Body of pancreas (tissue), 4 donors: ENCODE data around the gene CTDSPL2. TPM values are rescaled to one million over a fixed set of nuclear protein-coding genes. Genes with fewer than 3 reads are reported as not detected.

ENCODE experiments used
- ATAC-seq: fragments of 150-250 bp; one replicate; pipeline ENCODE4 v1.9.1; 2016
- DNase-seq, 4 donors: peaks; one replicate each; pipeline ENCODE4 v3.0.0-alpha.2; 2019
- H3K27ac ChIP-seq, 4 donors: fragments of 200-600 bp; sonication (generic); 1 replicate in 3 of 4; 2 replicates in 1 of 4; pipeline versions ENCODE4 v1.5.1 to v1.6.1; 2016 to 2019; ENCODE audit warnings: mild to moderate bottlenecking in 1 of 4, mixed read lengths in 1 of 4, moderate library complexity in 1 of 4
- H3K27me3 ChIP-seq, 2 donors: fragments of 200-600 bp; sonication (generic); one replicate each; pipeline ENCODE4 v1.6.0; 2016; ENCODE audit warnings: mild to moderate bottlenecking in 1 of 2
- H3K36me3 ChIP-seq, 2 donors: fragments of 200-600 bp; sonication (generic); replicated peaks in 1 of 2; 2 replicates each; pipeline ENCODE4 v1.5.1; 2016; ENCODE audit warnings: low read depth in 2 of 2; ENCODE audit not compliant: insufficient read depth in 1 of 2
- H3K4me1 ChIP-seq: fragments of 200-600 bp; sonication (generic); one replicate; pipeline ENCODE4 v1.6.0; 2016
- H3K4me3 ChIP-seq, 2 donors: fragments of 200-600 bp; sonication (generic); 1 replicate in 1 of 2; 2 replicates in 1 of 2; pipeline ENCODE4 v1.5.1; 2016 to 2019
- H3K9me3 ChIP-seq, 3 donors: fragments of 200-600 bp; sonication (generic); 1 replicate in 2 of 3; 2 replicates in 1 of 3; pipeline ENCODE4 v1.5.1; 2016
- POLR2A ChIP-seq, 3 donors: fragments of 450-650 bp; IDR thresholded peaks; one replicate each; pipeline ENCODE4 v1.6.1; 2016; ENCODE audit warnings: antibody characterized with exemption in 3 of 3, mild to moderate bottlenecking in 2 of 3
- WGBS, 2 donors: methylation state at CpG; one replicate each; pipeline ENCODE4 v1.1.5; 2017; 5-methylcytosine and 5-hydroxymethylcytosine counted together
- intact Hi-C: fragments of 100-400 bp; cut with DNase I; formaldehyde crosslinking; loops from one replicate; pipeline ENCODE4 v1.15.1; 2023
- total RNA-seq, 2 donors: library from RNA; depleted of rRNA; stranded (reverse); fragments of >200 nt; gene quantifications; one replicate each; pipeline ENCODE4 v1.1.0, GENCODE V29; 2016
- TF ChIP-seq, protein P1 (sequence below), 7 experiments: fragments of 450-650 bp in 4 of 7; fragments of 200-600 bp in 3 of 7; sonication (generic) in 3 of 7; IDR thresholded peaks; one replicate each; pipeline ENCODE4 v1.5.1; 2016 to 2019; ENCODE audit warnings: antibody characterized with exemption in 7 of 7

CTDSPL2 gene
- total RNA-seq, 2 donors from 2014 or later, result 5.3 to 10.9 TPM

DNA sequence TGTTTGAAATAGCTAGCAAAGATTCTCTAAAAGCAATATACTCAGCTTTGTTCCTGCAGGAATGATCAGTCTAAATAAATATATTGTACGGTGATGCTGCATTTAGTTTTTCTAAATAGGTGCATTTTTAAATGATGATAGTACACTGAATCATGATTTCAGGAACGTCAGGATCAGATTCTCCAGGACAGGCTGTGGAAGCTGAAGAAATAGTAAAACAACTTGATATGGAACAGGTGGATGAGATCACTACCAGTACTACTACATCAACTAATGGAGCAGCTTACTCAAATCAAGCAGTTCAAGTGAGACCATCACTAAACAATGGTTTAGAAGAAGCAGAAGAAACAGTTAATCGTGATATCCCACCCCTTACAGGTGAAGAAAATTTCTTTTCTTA, 63.2 kb downstream of the CTDSPL2 start:
- Histone ChIP-seq H3K4me1 (no peaks in the 10 kb centered on the region), H3K4me3 (no peak overlapping the region), H3K27me3 (no peaks in the 10 kb centered on the region), H3K27ac (no peak overlapping the region), H3K9me3 (no peaks in the 10 kb centered on the region), H3K36me3 (peaks cover 0 to 7% of the 10 kb centered on the region in 2 donors)
- ATAC-seq, result no peak
- intact Hi-C loops, result no loop called here
- no peak for TF ChIP-seq POLR2A (IDR thresholded peaks at IDR 0.05)
- TF ChIP-seq, protein P1, sequence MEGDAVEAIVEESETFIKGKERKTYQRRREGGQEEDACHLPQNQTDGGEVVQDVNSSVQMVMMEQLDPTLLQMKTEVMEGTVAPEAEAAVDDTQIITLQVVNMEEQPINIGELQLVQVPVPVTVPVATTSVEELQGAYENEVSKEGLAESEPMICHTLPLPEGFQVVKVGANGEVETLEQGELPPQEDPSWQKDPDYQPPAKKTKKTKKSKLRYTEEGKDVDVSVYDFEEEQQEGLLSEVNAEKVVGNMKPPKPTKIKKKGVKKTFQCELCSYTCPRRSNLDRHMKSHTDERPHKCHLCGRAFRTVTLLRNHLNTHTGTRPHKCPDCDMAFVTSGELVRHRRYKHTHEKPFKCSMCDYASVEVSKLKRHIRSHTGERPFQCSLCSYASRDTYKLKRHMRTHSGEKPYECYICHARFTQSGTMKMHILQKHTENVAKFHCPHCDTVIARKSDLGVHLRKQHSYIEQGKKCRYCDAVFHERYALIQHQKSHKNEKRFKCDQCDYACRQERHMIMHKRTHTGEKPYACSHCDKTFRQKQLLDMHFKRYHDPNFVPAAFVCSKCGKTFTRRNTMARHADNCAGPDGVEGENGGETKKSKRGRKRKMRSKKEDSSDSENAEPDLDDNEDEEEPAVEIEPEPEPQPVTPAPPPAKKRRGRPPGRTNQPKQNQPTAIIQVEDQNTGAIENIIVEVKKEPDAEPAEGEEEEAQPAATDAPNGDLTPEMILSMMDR (IDR thresholded peaks at IDR 0.05), result no peak
- DNase-seq, result no peak
- WGBS, 2 donors, result 81 to 82% methylated on average over 3 of the region's 3 CpGs

DNA sequence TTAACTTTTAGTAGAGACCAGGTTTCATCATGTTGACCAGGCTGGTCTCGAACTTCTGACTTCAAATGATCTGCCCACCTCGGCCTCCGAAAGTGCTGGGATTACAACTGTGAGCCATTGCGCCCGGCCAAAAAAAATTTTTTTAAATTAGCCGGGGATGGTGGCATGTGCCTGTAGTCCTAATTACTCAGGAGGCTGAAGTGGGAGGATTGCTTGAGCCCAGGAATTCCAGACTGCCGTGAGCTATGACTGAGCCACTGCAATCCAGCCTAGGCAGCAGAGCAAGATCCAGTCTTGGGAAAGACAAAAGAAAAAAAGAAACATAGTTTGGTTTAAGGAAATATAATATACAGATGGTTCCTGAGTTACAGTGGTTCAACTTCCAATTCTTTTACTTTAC, 64.6 kb downstream of the CTDSPL2 start:
- intact Hi-C loops, result no loop called here
- WGBS, 2 donors, result 96 to 98% methylated on average over 5 to 7 of the region's 7 CpGs
- no peaks in the 10 kb centered on the region for H3K9me3 ChIP-seq
- no peaks in the 10 kb centered on the region for H3K27me3 ChIP-seq
- DNase-seq, result no peak
- no peak overlapping the region for H3K4me3 ChIP-seq
- H3K27ac ChIP-seq, result no peak overlapping the region
- no peaks in the 10 kb centered on the region for H3K4me1 ChIP-seq
- peaks cover 0 to 6% of the 10 kb centered on the region in 2 donors for H3K36me3 ChIP-seq
- no peak for TF ChIP-seq POLR2A (IDR thresholded peaks at IDR 0.05)
- ATAC-seq, result no peak

DNA sequence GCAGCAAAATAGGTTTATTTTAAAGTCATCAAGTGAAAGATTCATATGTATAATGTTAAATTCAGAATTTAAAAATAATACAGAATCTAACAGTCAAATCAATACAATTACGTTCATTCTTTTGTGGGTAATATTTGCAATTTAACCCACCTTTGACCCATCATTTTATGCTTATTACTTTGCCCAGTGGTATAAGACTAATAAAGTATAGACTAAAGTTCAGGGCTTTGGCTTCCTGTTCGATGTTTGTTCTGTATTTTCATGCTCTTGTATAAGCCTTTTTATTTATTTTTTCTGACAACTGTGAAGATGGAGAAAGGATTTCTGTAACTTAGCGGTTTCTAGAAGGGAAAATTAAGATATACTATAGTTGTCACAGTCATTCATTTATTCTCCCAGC, 65.2 kb downstream of the CTDSPL2 start:
- TF ChIP-seq POLR2A (IDR thresholded peaks at IDR 0.05), result no peak
- TF ChIP-seq, protein P1 (IDR thresholded peaks at IDR 0.05), result no peak
- Histone ChIP-seq H3K4me3 (no peak overlapping the region), H3K4me1 (no peaks in the 10 kb centered on the region), H3K9me3 (no peaks in the 10 kb centered on the region), H3K27me3 (no peaks in the 10 kb centered on the region), H3K27ac (no peak overlapping the region), H3K36me3 (peaks cover 0 to 4% of the 10 kb centered on the region in 2 donors)
- WGBS, 2 donors, result 68 to 73% methylated on average over 3 of the region's 3 CpGs
- DNase-seq (no peak), ATAC-seq (no peak)
- intact Hi-C loops, result no loop called here

DNA sequence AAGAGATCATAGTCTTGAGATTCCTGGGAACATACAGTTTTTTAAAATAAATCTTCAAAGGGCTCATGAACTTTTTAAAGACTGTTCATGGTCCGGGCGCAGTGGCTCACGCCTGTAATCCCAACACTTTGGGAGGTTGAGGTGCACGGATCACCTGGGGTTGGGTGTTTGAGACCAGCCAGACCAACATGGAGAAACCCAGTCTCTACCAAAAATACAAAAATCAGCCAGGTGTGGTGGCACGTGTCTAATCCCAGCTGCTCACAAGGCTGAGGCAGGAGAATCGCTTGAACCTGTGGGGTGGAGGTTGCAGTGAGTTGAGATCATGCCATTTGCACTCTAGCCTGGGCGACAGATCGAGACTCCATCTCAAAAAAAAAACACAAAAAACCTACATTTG, 68.1 kb downstream of the CTDSPL2 start:
- TF ChIP-seq, protein P1 (IDR thresholded peaks at IDR 0.05), result no peak
- TF ChIP-seq POLR2A (IDR thresholded peaks at IDR 0.05), result no peak
- intact Hi-C loops, result no loop called here
- Histone ChIP-seq H3K4me1 (no peaks in the 10 kb centered on the region), H3K9me3 (no peaks in the 10 kb centered on the region), H3K36me3 (peaks cover 0 to 6% of the 10 kb centered on the region in 2 donors), H3K27me3 (no peaks in the 10 kb centered on the region), H3K27ac (no peak overlapping the region), H3K4me3 (no peak overlapping the region)
- DNase-seq, result no peak
- no peak for ATAC-seq
- WGBS, 2 donors, result 92 to 97% methylated on average over 8 of the region's 8 CpGs

DNA sequence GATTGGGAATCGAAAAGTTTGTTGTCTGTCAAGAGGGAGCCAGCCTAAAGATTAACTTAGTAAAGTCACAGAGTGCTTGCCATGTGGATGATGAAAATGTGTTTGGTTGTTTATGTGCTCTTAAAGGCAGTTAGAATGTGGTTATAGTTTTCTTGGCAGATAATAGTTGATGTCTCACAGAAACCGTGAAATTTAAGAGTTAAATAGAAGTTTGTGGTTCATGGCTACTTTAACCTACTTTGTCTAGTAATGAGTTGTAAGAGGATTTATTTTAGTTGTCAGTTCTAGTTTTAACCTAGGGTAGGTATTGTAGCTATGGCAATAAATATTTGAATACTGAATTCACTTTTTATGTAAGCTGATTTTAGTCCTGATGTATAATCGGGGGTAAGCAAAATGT, 73.1 kb downstream of the CTDSPL2 start:
- ATAC-seq (no peak), DNase-seq (no peak)
- H3K4me1 ChIP-seq, result no peaks in the 10 kb centered on the region
- no peak overlapping the region for H3K4me3 ChIP-seq
- no peaks in the 10 kb centered on the region for H3K27me3 ChIP-seq
- no peak for TF ChIP-seq POLR2A (IDR thresholded peaks at IDR 0.05)
- TF ChIP-seq, protein P1 (IDR thresholded peaks at IDR 0.05), result no peak
- no peak overlapping the region for H3K27ac ChIP-seq
- intact Hi-C loops, result no loop called here
- 35 to 40% methylated on average over 3 of the region's 3 CpGs for WGBS, 2 donors
- peaks cover 0 to 12% of the 10 kb centered on the region in 2 donors for H3K36me3 ChIP-seq
- H3K9me3 ChIP-seq, result no peaks in the 10 kb centered on the region
